ENCODE measurements around the gene RFT1. TPM values are rescaled to one million over a fixed set of nuclear protein-coding genes. Genes with fewer than 3 reads are reported as not detected.
A peak's percentile ranks its signal among the peaks of the same experiment; 100 is the strongest.

The RFT1 gene
- total RNA-seq, 1 experiment from 2014 or later: 35.7 TPM

DNA sequence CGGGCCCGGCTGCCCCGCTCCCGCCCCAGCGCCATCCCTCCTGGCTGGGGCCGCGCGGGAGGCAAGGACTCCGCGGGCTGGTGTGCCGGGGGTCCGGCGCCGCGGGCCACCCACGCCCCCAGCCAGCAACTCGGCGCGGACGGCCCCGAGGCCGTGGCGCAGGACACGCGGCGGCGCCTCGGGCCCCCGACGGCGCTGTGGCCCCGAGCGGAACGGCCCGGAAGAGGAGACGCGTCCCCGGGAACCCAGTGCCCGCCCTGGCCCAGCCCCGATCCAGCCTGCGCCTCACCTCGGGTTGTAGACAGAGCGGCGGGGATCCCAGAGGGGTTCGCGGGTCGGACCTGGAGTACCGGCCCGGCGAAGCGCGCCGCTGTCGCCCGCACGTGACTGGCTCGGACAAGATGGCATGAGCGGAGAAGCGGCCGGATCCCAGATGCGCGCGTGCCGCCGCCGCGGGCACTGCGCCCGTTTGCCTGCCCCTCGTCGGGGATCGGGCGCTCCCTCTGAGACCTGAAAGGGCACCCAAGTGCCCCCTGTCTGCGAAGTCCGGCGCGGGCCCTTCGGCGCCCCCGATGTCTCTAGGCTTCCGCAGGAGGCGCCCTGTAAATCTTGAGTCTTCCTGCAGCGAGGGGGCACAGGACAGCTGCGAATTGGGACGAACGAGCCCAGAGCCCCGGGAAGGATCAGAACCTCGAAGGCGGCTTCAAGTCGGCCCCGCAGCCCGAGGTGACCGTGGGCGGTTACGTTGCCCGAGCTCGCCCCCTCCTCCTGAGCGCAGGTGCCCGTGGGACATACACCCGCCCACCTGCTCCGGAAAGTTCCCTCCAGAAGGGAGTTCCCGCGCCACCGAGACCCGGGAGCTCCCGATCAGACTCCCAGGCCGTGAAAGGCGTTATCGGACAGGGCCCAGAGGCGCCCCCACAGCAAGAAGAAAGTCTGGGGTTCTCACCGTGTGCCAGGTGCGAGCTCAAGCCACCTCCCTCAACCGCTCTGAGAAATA, 83.8 kb downstream of the RFT1 start:
- Mint-ChIP-seq H3K27me3 (ENCODE audit: insufficient read depth, unreplicated experiment) (no peaks in the 10 kb centered on the region), H3K4me3 (ENCODE audit: unreplicated experiment) (peak overlapping the region; percentile 89), H3K36me3 (ENCODE audit: insufficient read depth, unreplicated experiment) (peaks cover 21% of the 10 kb centered on the region), H3K4me1 (ENCODE audit: low read depth, unreplicated experiment) (peaks cover 7% of the 10 kb centered on the region), H3K27ac (ENCODE audit: unreplicated experiment) (peak overlapping the region; percentile 91), H3K9me3 (ENCODE audit: unreplicated experiment) (no peaks in the 10 kb centered on the region)
- Histone ChIP-seq H3K27me3 (replicated peaks; ENCODE audit: control insufficient read depth, insufficient read depth, low read length) (no peaks in the 10 kb centered on the region), H3K9me3 (no peaks in the 10 kb centered on the region), H3K4me1 (peaks cover 23% of the 10 kb centered on the region), H3K4me3 (ENCODE audit: low read depth, low read length) (peak overlapping the region; percentile 69), H3K36me3 (ENCODE audit: control insufficient read depth, insufficient read depth, low read length) (no peaks in the 10 kb centered on the region)
- peak; percentile 44 to 94 for TF ChIP-seq CTCF (IDR thresholded peaks at IDR 0.05; ENCODE audit: insufficient read depth in 1 of 2, low read depth in 1 of 2, low read length in 1 of 2, severe bottlenecking in 1 of 2, unreplicated experiment in 1 of 2)
- no TSS peak for BruUV-seq (replicated peaks)
- DNase-seq: peak; percentile 74 to 86
- intact Hi-C loops (cut with micrococcal nuclease; ENCODE audit: unreplicated experiment): loop anchor here (2.0 to 10.0 kb wide), 4 partner anchors 20 to 512 kb away; partner anchors contain the start of genes NT5DC2 and UQCC5
- CTCF ChIA-PET: interaction anchor here (0.9 to 1.9 kb wide), 4 partner anchors 11 to 32 kb away, joined by 3 to 8 read pairs (median 4); no protein-coding TSS in a partner anchor
- POLR2A ChIA-PET: interaction anchor here (0.6 to 1.6 kb wide), 5 partner anchors 11 to 510 kb away, joined by 3 to 17 read pairs (median 6); partner anchors contain the start of gene UQCC5

DNA sequence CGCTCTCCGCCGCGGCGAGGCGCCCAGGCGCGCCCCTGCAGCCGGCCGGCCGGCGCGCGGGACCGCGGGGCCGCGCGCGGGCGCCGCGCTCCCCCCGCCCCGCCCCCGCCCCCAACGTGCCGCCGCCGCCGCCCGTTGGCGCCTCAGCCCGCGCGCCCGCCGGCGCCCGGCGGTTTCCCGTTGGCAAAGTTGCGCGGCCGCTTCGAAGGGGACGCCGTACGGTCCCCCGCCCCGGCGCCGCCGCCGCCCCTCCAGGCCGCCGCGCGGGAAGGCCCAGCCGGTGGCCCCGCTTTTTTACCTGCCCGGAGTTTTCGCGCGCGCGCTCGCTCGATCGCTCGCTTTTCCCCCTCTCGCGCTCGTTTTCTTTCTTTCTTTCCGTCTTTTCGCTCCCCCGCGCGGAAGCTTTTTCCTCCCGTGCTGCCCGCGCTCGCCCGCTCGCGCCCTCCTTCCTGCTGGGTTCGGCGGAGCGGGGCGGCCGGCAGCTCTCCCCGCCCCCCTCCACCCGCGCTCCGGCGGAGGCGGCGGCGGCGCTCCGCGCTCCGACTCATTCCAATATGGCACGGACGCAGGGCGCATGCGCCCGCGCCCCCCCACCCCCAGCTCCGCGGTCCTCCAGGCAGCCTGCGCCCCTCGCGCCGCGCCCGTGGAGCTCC, 84.6 kb downstream of the RFT1 start, which contains the start of gene SFMBT1:
Gene SFMBT1, minus strand, starts transcription at position 556 of the 653 bp plus-strand sequence. CDS start 76,945 bp downstream, outside the sequence.
- no peaks in the 10 kb centered on the region for H3K27me3 Mint-ChIP-seq (ENCODE audit: insufficient read depth, unreplicated experiment)
- BruUV-seq (replicated peaks): no TSS peak
- no peaks in the 10 kb centered on the region for H3K9me3 Mint-ChIP-seq (ENCODE audit: unreplicated experiment)
- intact Hi-C loops (cut with micrococcal nuclease; ENCODE audit: unreplicated experiment): loop anchor here (2.0 to 10.0 kb wide), 4 partner anchors 19 to 511 kb away; partner anchors contain the start of genes NT5DC2 and UQCC5
- Histone ChIP-seq H3K4me1 (peaks cover 29% of the 10 kb centered on the region), H3K4me3 (ENCODE audit: low read depth, low read length) (peak within 1 kb of the TSS; percentile 69), H3K9me3 (no peaks in the 10 kb centered on the region), H3K27me3 (replicated peaks; ENCODE audit: control insufficient read depth, insufficient read depth, low read length) (no peaks in the 10 kb centered on the region), H3K36me3 (ENCODE audit: control insufficient read depth, insufficient read depth, low read length) (no peaks in the 10 kb centered on the region)
- peak within 1 kb of the TSS; percentile 94 for H3K4me3 Mint-ChIP-seq (ENCODE audit: unreplicated experiment)
- peak within 1 kb of the TSS; percentile 91 for H3K27ac Mint-ChIP-seq (ENCODE audit: unreplicated experiment)
- peaks cover 21% of the 10 kb centered on the region for H3K36me3 Mint-ChIP-seq (ENCODE audit: insufficient read depth, unreplicated experiment)
- ChIA-PET CTCF (interaction anchor here (1.9 kb wide), 1 partner anchor 19 kb away, joined by 8 read pairs; no protein-coding TSS in a partner anchor), POLR2A (interaction anchor here (0.6 to 1.6 kb wide), 6 partner anchors 10 to 510 kb away, joined by 3 to 17 read pairs (median 6); partner anchors contain the start of gene UQCC5)
- DNase-seq: peak; percentile 69 to 76
- TF ChIP-seq CTCF (IDR thresholded peaks at IDR 0.05; ENCODE audit: insufficient read depth in 1 of 2, low read depth in 1 of 2, low read length in 1 of 2, severe bottlenecking in 1 of 2, unreplicated experiment in 1 of 2): no peak
- peaks cover 7% of the 10 kb centered on the region for H3K4me1 Mint-ChIP-seq (ENCODE audit: low read depth, unreplicated experiment)

Data from Caco-2 (cell line).